Stimulated activated CD8-positive, alpha-beta memory T cell treated with anti-CD3 and anti-CD28 coated beads, Interleukin-15, amount 100 ng/mL, for 48 hours (primary cell): ENCODE results near the gene RAI1.

Source experiments
- DNase-seq, 2 donors: peaks; one replicate each; pipeline ENCODE4 v3.0.0-alpha.2; 2020; ENCODE audit warnings: low read depth in 2 of 2

The RAI1 gene

GRCh38 chr17:17783825-17784656 is 102.8 kb downstream of the RAI1 start:
- DNase-seq: no peak

- DNase-seq: no peak
These were observed 103.5 kb downstream of the RAI1 start for GRCh38 chr17:17784657-17785267.

GRCh38 chr17:17785407-17785806 is 104.1 kb downstream of the RAI1 start:
- no peak for DNase-seq

GRCh38 chr17:17786998-17787397 is 105.7 kb downstream of the RAI1 start:
- DNase-seq: no peak

- no peak for DNase-seq
These were observed 106.3 kb downstream of the RAI1 start for GRCh38 chr17:17787568-17787967.

GRCh38 chr17:17788967-17789366 is 107.7 kb downstream of the RAI1 start:
- no peak for DNase-seq

GRCh38 chr17:17789410-17789809 is 108.2 kb downstream of the RAI1 start:
- no peak for DNase-seq

GRCh38 chr17:17789828-17790636 is 108.8 kb downstream of the RAI1 start:
- DNase-seq: no peak

- no peak for DNase-seq
These were observed 109.6 kb downstream of the RAI1 start for GRCh38 chr17:17790637-17791464.

- DNase-seq: no peak
These were observed 110.8 kb downstream of the RAI1 start for GRCh38 chr17:17792037-17792550.

- DNase-seq: peak; percentile 47 to 48
These were observed 111.5 kb downstream of the RAI1 start for GRCh38 chr17:17792551-17793377.

- no peak for DNase-seq
These were observed 112.3 kb downstream of the RAI1 start for GRCh38 chr17:17793378-17794214.

GRCh38 chr17:17794382-17794781 is 113.1 kb downstream of the RAI1 start:
- no peak for DNase-seq

- DNase-seq: no peak
These were observed 114.0 kb downstream of the RAI1 start for GRCh38 chr17:17795296-17795695.

GRCh38 chr17:17795946-17796786 is 114.9 kb downstream of the RAI1 start:
- no peak for DNase-seq

- no peak for DNase-seq
These were observed 115.5 kb downstream of the RAI1 start for GRCh38 chr17:17796787-17797061.

- DNase-seq: no peak
These were observed 116.0 kb downstream of the RAI1 start for GRCh38 chr17:17797119-17797809.

- no peak for DNase-seq
These were observed 116.8 kb downstream of the RAI1 start for GRCh38 chr17:17798010-17798556.
